ENCODE data around the gene TMEM37. TPM values are rescaled to one million over a fixed set of nuclear protein-coding genes. Genes with fewer than 3 reads are reported as not detected.

Gene TMEM37
- total and polyA plus RNA-seq, 4 donors = 0.69 to 4.7 (median 2.5) TPM

DNA sequence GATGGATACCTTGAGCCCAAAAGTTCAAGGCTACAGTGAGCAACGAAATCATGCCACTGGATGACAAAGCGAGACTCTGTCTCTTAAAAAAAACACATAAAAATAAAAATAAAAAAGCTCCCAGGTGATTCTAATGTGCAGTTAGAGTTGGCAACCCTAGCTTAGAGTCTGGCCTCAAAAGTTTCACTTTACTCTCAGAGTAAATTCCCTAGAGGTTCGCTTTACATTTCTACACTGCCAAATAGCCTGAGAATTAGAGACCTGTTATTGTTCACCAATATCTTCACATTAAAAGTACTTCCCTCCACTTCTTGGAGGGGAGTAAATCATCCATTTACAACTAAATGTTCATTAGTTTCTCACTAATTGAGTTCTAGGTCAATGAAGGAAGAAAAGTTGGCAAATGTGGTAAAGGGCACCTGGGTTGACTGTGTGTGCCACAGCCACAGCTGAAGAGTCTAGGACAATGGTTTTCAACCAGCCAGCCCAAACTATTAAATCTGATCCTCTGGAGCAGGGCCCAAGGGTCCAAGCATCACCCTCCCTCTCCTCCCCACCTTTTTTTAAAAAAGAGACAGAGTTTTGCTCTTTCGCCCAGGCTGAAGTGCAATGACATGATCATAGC is 15.2 kb upstream of the TMEM37 start:
- no peaks in the 10 kb centered on the region for H3K27me3 ChIP-seq (ENCODE audit: control insufficient read depth, insufficient read depth, low read length)
- WGBS (ENCODE audit: insufficient coverage) = 90% methylated on average over 1 of the region's 4 CpGs
- H3K4me3 ChIP-seq (ENCODE audit: low read depth, low read length) = no peak overlapping the region
- H3K9me3 ChIP-seq (ENCODE audit: control insufficient read depth, insufficient read depth, low read length) = no peaks in the 10 kb centered on the region
- no peak overlapping the region for H3K27ac ChIP-seq (ENCODE audit: low read depth, low read length)
- H3K4me1 ChIP-seq (ENCODE audit: control insufficient read depth, insufficient read depth, low read length) = no peaks in the 10 kb centered on the region
- H3K36me3 ChIP-seq (ENCODE audit: control insufficient read depth, insufficient read depth, low read length) = no peaks in the 10 kb centered on the region
- no peak for DNase-seq (ENCODE audit: low read depth in 4 of 6, low spot score in 6 of 6)

- no peak for DNase-seq (ENCODE audit: low read depth in 4 of 6, low spot score in 6 of 6)
- Histone ChIP-seq H3K36me3 (ENCODE audit: control insufficient read depth, insufficient read depth, low read length) (no peaks in the 10 kb centered on the region), H3K27ac (ENCODE audit: low read depth, low read length) (no peak overlapping the region), H3K9me3 (ENCODE audit: control insufficient read depth, insufficient read depth, low read length) (no peaks in the 10 kb centered on the region), H3K27me3 (ENCODE audit: control insufficient read depth, insufficient read depth, low read length) (no peaks in the 10 kb centered on the region), H3K4me1 (ENCODE audit: control insufficient read depth, insufficient read depth, low read length) (no peaks in the 10 kb centered on the region), H3K4me3 (ENCODE audit: low read depth, low read length) (no peak overlapping the region)
- WGBS (ENCODE audit: insufficient coverage) = 95% methylated on average over 2 of the region's 6 CpGs
These were observed 13.7 kb upstream of the TMEM37 start for GRCh38 chr2:119417908-119418307.

DNA sequence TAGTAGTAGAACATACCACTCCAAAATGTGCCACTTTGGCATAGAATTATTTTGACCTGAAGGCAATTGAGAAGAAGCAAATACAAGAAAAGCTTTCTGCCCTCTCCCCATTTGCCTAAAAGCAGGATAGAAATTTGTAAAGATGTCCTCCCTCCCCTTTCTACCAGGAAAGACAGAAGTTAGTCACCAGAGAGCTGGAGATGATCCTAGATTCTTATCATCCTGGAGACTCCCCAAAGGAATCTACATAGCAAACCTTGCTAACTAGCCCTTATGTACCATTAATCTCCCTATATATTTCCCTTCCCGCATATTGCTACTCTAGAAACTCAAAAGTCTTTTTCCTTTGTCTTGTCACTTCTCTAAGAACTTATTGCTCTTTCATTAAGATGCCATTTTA is 12.6 kb upstream of the TMEM37 start:
- Histone ChIP-seq H3K36me3 (ENCODE audit: control insufficient read depth, insufficient read depth, low read length) (no peaks in the 10 kb centered on the region), H3K4me3 (ENCODE audit: low read depth, low read length) (no peak overlapping the region), H3K27me3 (ENCODE audit: control insufficient read depth, insufficient read depth, low read length) (no peaks in the 10 kb centered on the region), H3K27ac (ENCODE audit: low read depth, low read length) (no peak overlapping the region), H3K4me1 (ENCODE audit: control insufficient read depth, insufficient read depth, low read length) (no peaks in the 10 kb centered on the region), H3K9me3 (ENCODE audit: control insufficient read depth, insufficient read depth, low read length) (no peaks in the 10 kb centered on the region)
- DNase-seq (ENCODE audit: low read depth in 4 of 6, low spot score in 6 of 6) = no peak
- no CpG with 5 or more reads among the region's 1 CpG for WGBS (ENCODE audit: insufficient coverage)

- DNase-seq (ENCODE audit: low read depth in 4 of 6, low spot score in 6 of 6) = no peak
- 63% methylated on average over 1 of the region's 1 CpG for WGBS (ENCODE audit: insufficient coverage)
- Histone ChIP-seq H3K4me3 (ENCODE audit: low read depth, low read length) (no peak overlapping the region), H3K9me3 (ENCODE audit: control insufficient read depth, insufficient read depth, low read length) (no peaks in the 10 kb centered on the region), H3K36me3 (ENCODE audit: control insufficient read depth, insufficient read depth, low read length) (no peaks in the 10 kb centered on the region), H3K27me3 (ENCODE audit: control insufficient read depth, insufficient read depth, low read length) (peaks cover 2% of the 10 kb centered on the region), H3K4me1 (ENCODE audit: control insufficient read depth, insufficient read depth, low read length) (no peaks in the 10 kb centered on the region), H3K27ac (ENCODE audit: low read depth, low read length) (no peak overlapping the region)
These were observed 11.7 kb upstream of the TMEM37 start for GRCh38 chr2:119419803-119420508.

- no peaks in the 10 kb centered on the region for H3K9me3 ChIP-seq (ENCODE audit: control insufficient read depth, insufficient read depth, low read length)
- no peak overlapping the region for H3K4me3 ChIP-seq (ENCODE audit: low read depth, low read length)
- no peaks in the 10 kb centered on the region for H3K4me1 ChIP-seq (ENCODE audit: control insufficient read depth, insufficient read depth, low read length)
- no peak for DNase-seq (ENCODE audit: low read depth in 4 of 6, low spot score in 6 of 6)
- H3K27me3 ChIP-seq (ENCODE audit: control insufficient read depth, insufficient read depth, low read length) = peaks cover 8% of the 10 kb centered on the region
- H3K36me3 ChIP-seq (ENCODE audit: control insufficient read depth, insufficient read depth, low read length) = no peaks in the 10 kb centered on the region
- H3K27ac ChIP-seq (ENCODE audit: low read depth, low read length) = no peak overlapping the region
- 100% methylated on average over 1 of the region's 1 CpG for WGBS (ENCODE audit: insufficient coverage)
These were observed 10.3 kb upstream of the TMEM37 start for GRCh38 chr2:119421304-119421703.

- Histone ChIP-seq H3K4me1 (ENCODE audit: control insufficient read depth, insufficient read depth, low read length) (no peaks in the 10 kb centered on the region), H3K27ac (ENCODE audit: low read depth, low read length) (no peak overlapping the region), H3K9me3 (ENCODE audit: control insufficient read depth, insufficient read depth, low read length) (no peaks in the 10 kb centered on the region), H3K36me3 (ENCODE audit: control insufficient read depth, insufficient read depth, low read length) (no peaks in the 10 kb centered on the region), H3K4me3 (ENCODE audit: low read depth, low read length) (no peak overlapping the region), H3K27me3 (ENCODE audit: control insufficient read depth, insufficient read depth, low read length) (peaks cover 11% of the 10 kb centered on the region)
- no peak for DNase-seq (ENCODE audit: low read depth in 4 of 6, low spot score in 6 of 6)
These were observed 9.9 kb upstream of the TMEM37 start for GRCh38 chr2:119421741-119422140.

GRCh38 chr2:119422360-119423107 is 9.1 kb upstream of the TMEM37 start:
- DNase-seq (ENCODE audit: low read depth in 4 of 6, low spot score in 6 of 6) = no peak
- no peaks in the 10 kb centered on the region for H3K9me3 ChIP-seq (ENCODE audit: control insufficient read depth, insufficient read depth, low read length)

DNA sequence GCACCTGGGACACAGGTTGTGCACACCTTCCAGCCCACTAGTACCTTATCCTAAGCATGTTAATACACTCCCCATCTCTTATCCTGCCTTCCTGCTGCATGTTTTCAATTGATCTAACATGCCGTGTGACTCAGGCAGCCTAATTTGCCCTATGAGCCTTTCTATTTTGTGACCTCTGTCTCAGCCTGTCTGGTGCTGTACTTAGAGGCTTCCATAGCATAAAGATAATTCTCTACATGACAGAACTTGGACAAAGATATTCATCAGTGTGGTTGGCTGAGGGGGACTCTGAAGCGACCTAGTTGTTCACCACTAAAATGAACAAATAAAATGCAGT is 8.6 kb upstream of the TMEM37 start:
- Histone ChIP-seq H3K36me3 (ENCODE audit: control insufficient read depth, insufficient read depth, low read length) (no peaks in the 10 kb centered on the region), H3K4me1 (ENCODE audit: control insufficient read depth, insufficient read depth, low read length) (no peaks in the 10 kb centered on the region), H3K27ac (ENCODE audit: low read depth, low read length) (no peak overlapping the region), H3K4me3 (ENCODE audit: low read depth, low read length) (no peak overlapping the region), H3K27me3 (ENCODE audit: control insufficient read depth, insufficient read depth, low read length) (peaks cover 14% of the 10 kb centered on the region), H3K9me3 (ENCODE audit: control insufficient read depth, insufficient read depth, low read length) (no peaks in the 10 kb centered on the region)
- no peak for DNase-seq (ENCODE audit: low read depth in 4 of 6, low spot score in 6 of 6)
- WGBS (ENCODE audit: insufficient coverage) = 83% methylated on average over 1 of the region's 2 CpGs

More at GRCh38 chr2:119422360-119423107, 9.1 kb upstream of the TMEM37 start:
- WGBS (ENCODE audit: insufficient coverage) = 27% methylated on average over 3 of the region's 7 CpGs
- Histone ChIP-seq H3K4me3 (ENCODE audit: low read depth, low read length) (no peak overlapping the region), H3K27me3 (ENCODE audit: control insufficient read depth, insufficient read depth, low read length) (peaks cover 14% of the 10 kb centered on the region), H3K27ac (ENCODE audit: low read depth, low read length) (no peak overlapping the region), H3K4me1 (ENCODE audit: control insufficient read depth, insufficient read depth, low read length) (no peaks in the 10 kb centered on the region), H3K36me3 (ENCODE audit: control insufficient read depth, insufficient read depth, low read length) (no peaks in the 10 kb centered on the region)

DNA sequence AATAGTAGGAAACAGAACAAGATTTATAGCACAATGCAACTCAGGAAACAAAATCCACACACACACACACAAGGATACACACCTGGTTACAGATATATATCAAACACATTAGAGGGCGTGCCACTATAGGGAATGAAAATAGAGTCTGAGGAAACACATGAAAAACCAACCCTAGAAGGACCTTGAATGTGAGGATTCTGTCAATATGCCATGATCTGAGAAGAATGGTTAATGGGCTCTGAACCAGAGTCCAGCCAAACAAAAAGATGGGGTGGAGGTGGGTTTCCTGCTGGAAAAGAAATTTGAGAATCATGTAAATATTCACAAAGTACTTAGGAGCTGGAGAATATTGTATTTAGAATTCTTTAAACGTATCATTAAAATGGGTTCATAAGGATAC is 7.8 kb upstream of the TMEM37 start:
- Histone ChIP-seq H3K27ac (ENCODE audit: low read depth, low read length) (no peak overlapping the region), H3K36me3 (ENCODE audit: control insufficient read depth, insufficient read depth, low read length) (no peaks in the 10 kb centered on the region), H3K9me3 (ENCODE audit: control insufficient read depth, insufficient read depth, low read length) (no peaks in the 10 kb centered on the region), H3K27me3 (ENCODE audit: control insufficient read depth, insufficient read depth, low read length) (peaks cover 14% of the 10 kb centered on the region), H3K4me1 (ENCODE audit: control insufficient read depth, insufficient read depth, low read length) (no peaks in the 10 kb centered on the region), H3K4me3 (ENCODE audit: low read depth, low read length) (no peak overlapping the region)
- no peak for DNase-seq (ENCODE audit: low read depth in 4 of 6, low spot score in 6 of 6)
- WGBS (ENCODE audit: insufficient coverage) = 100% methylated on average over 1 of the region's 2 CpGs
